Ascending aorta (tissue), 2 donors: ENCODE measurements around the gene KLHL1. TPM values are rescaled to one million over a fixed set of nuclear protein-coding genes. Genes with fewer than 3 reads are reported as not detected.

Experiments
- DNase-seq, 2 donors: peaks; one replicate each; pipeline ENCODE4 v3.0.0-alpha.2; 2019; ENCODE audit warnings: low spot score in 2 of 2
- H3K27ac ChIP-seq, 2 donors: fragments of 200-600 bp; sonication (generic); one replicate each; pipeline ENCODE4 v1.5.1; 2016 to 2017; ENCODE audit warnings: mild to moderate bottlenecking in 1 of 2
- H3K27me3 ChIP-seq: fragments of 200-600 bp; sonication (generic); one replicate; pipeline ENCODE4 v1.5.1; 2017
- H3K36me3 ChIP-seq, 2 donors: fragments of 200-600 bp; sonication (generic); one replicate each; pipeline ENCODE4 v1.5.1; 2016
- H3K4me1 ChIP-seq, 2 donors: fragments of 200-600 bp; sonication (generic); one replicate each; pipeline ENCODE4 v1.5.1; 2016 to 2017; ENCODE audit warnings: mild to moderate bottlenecking in 1 of 2
- H3K4me3 ChIP-seq, 2 donors: fragments of 200-600 bp; sonication (generic); one replicate each; pipeline ENCODE4 v1.5.1; 2016 to 2017; ENCODE audit warnings: mild to moderate bottlenecking in 1 of 2
- H3K9me3 ChIP-seq, 2 donors: fragments of 200-600 bp; sonication (generic); one replicate each; pipeline ENCODE4 v1.5.1; 2016
- CTCF ChIP-seq, 3 experiments: fragments of 200-600 bp in 2 of 3; fragments of 450-650 bp in 1 of 3; sonication (generic) in 2 of 3; IDR thresholded peaks; one replicate each; pipeline ENCODE4 v1.5.1; 2016 to 2019; ENCODE audit warnings: antibody characterized with exemption in 3 of 3, mild to moderate bottlenecking in 1 of 3, moderate library complexity in 1 of 3
- intact Hi-C: fragments of 100-400 bp; cut with DNase I; formaldehyde crosslinking; loops from one replicate; pipeline ENCODE4 v1.15.1; 2023
- total RNA-seq: library from RNA; depleted of rRNA; stranded (reverse); fragments of >200 nt; gene quantifications from one replicate; pipeline ENCODE4 v1.1.0, GENCODE V29; 2016

The KLHL1 gene
- total RNA-seq, 1 donor from 2014 or later = not detected

DNA sequence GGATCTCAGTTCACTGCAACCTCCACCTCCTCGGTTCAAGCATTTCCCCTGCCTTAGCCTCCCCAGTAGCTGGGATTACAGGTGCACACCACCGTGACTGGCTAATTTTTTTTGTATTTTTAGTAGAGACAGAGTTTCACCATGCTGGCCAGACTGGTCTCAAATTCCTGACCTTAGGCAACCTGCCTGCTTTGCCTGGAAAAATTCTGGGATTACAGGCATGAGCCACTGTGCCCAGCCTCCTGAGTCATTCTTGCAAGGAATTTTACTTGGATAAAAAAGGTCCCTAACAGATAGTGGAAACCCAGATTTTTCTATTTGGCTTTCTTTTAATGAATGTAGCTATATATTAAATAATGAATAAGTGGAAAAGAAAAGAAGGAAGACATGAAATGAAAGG, 450.6 kb downstream of the KLHL1 start:
- H3K4me1 ChIP-seq = no peaks in the 10 kb centered on the region
- no peaks in the 10 kb centered on the region for H3K36me3 ChIP-seq
- no peak overlapping the region for H3K4me3 ChIP-seq
- H3K27me3 ChIP-seq = no peaks in the 10 kb centered on the region
- H3K27ac ChIP-seq = no peak overlapping the region
- H3K9me3 ChIP-seq = peaks cover 0 to 10% of the 10 kb centered on the region in 2 donors
- no peak for TF ChIP-seq CTCF (IDR thresholded peaks at IDR 0.05)
- no peak for DNase-seq
- intact Hi-C loops = no loop called here

DNA sequence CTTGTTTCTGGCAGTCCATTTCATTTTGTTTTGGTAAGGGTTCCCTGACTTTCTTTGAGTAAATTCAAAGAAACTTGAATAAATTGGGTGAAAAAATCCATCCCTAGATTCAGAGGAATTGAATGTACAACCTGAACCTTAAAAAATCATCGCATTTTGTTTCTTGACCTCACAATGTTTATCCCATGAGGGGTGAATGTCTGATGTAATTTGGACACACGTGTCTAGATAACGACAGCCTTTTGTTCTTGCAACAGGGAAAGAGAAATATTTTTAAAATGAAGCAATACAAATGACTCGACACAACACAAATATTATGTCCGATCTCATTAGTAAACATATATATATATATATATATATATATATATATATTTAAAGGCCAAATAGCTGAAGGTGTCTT, 453.9 kb downstream of the KLHL1 start:
- Histone ChIP-seq H3K4me3 (no peak overlapping the region), H3K4me1 (no peaks in the 10 kb centered on the region), H3K27ac (no peak overlapping the region), H3K36me3 (no peaks in the 10 kb centered on the region), H3K9me3 (no peaks in the 10 kb centered on the region), H3K27me3 (no peaks in the 10 kb centered on the region)
- DNase-seq = no peak
- no peak for TF ChIP-seq CTCF (IDR thresholded peaks at IDR 0.05)
- intact Hi-C loops = no loop called here

Other genes starting within 250 kb of the KLHL1 start
- gene ATXN8OS, start 626 bp downstream of the KLHL1 start, total RNA-seq = not detected